OCI-LY3 (cell line): ENCODE measurements around the gene ADGRL2.
A peak's percentile ranks its signal among the peaks of the same experiment; 100 is the strongest.

Source experiments
- H2AFZ ChIP-seq: fragments of 200-600, 300-600 bp; shearing (Covaris generic); 2 replicates; pipeline ENCODE4 v1.6.0; 2014; ENCODE audit warnings: antibody characterized with exemption, low read depth, low read length
- H3K27ac ChIP-seq: fragments of 200-600, 300-600 bp; sonication (generic); 2 replicates; pipeline ENCODE4 v1.5.1; 2014; ENCODE audit warnings: mild to moderate bottlenecking, low read length, moderate library complexity, mixed read lengths
- H3K27me3 ChIP-seq: fragments of 200-600, 300-600 bp; sonication (generic); 2 replicates; pipeline ENCODE4 v1.6.1; 2014; ENCODE audit warnings: low read depth, low read length, mixed read lengths
- H3K36me3 ChIP-seq: fragments of 200-600, 300-600 bp; sonication (generic); replicated peaks from 2 replicates; pipeline ENCODE3; 2014; ENCODE audit warnings: low read depth, low read length, mixed read lengths
- H3K4me1 ChIP-seq: fragments of 300-600, 200-600 bp; sonication (generic); 2 replicates; pipeline ENCODE4 v1.6.1; 2014; ENCODE audit warnings: low read length, mixed read lengths
- H3K4me2 ChIP-seq: fragments of 200-600, 300-600 bp; sonication (generic); 2 replicates; pipeline ENCODE4 v1.6.1; 2014; ENCODE audit warnings: low read length, mixed read lengths
- H3K4me3 ChIP-seq: fragments of 300-600, 200-600 bp; sonication (generic); 2 replicates; pipeline ENCODE4 v1.5.1; 2014; ENCODE audit warnings: antibody characterized with exemption, mild to moderate bottlenecking, low read length, moderate library complexity
- H3K79me2 ChIP-seq: fragments of 300-600, 200-600 bp; shearing (Covaris generic); 2 replicates; pipeline ENCODE4 v1.6.1; 2014; ENCODE audit warnings: mild to moderate bottlenecking, low read length, mixed read lengths
- H3K9ac ChIP-seq: fragments of 300-600, 200-600 bp; shearing (Covaris generic); 2 replicates; pipeline ENCODE4 v1.6.0; 2014; ENCODE audit warnings: mild to moderate bottlenecking, low read length, moderate library complexity
- H3K9me3 ChIP-seq: fragments of 200-600, 300-600 bp; shearing (Covaris generic); 2 replicates; pipeline ENCODE4 v1.6.1; 2014; ENCODE audit warnings: low read length, mixed read lengths; ENCODE audit not compliant: insufficient read depth
- H4K20me1 ChIP-seq: fragments of 200-600, 300-600 bp; sonication (generic); 2 replicates; pipeline ENCODE4 v1.6.1; 2016; ENCODE audit warnings: low read length, mixed read lengths; ENCODE audit not compliant: insufficient read depth
- CTCF ChIP-seq: fragments of 200-600, 300-600 bp; sonication (generic); IDR thresholded peaks from 2 replicates; pipeline ENCODE4 v1.5.1; 2014; ENCODE audit warnings: antibody characterized with exemption, low read length, low read depth
- EZH2phosphoT487 ChIP-seq: fragments of 200-600 bp; shearing (Covaris generic); IDR thresholded peaks from 2 replicates; pipeline ENCODE4 v1.6.1; 2018; ENCODE audit warnings: antibody characterized with exemption, mixed run types, low read depth

ADGRL2 gene

DNA sequence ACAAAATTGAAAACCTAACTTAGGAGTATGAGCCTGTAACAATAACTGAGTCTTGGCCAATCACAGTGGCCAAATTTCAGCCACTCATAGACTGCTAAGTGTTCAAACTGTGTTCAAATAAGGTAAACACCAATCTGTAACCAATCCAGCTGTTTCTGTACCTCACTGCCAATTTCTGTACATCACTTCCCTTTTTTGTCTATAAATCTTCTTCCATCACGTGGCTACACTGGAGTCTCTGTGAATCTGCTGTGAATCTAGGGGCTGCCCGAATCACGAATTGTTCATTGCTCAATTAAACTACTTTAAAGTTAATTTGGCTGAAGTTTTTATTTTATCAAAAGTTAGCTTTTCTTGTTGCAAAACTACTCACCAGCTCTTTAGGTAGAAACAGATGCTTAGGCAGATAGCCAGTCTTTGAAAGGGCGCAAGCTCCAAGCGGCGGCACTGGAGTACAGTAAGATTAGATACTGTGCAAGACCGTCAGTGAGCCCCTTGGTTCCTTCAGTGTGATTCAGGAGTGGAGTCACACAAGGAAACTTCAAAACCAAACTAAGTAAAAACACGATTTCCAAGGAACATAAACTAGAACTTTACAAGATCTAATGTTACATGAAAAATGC, 43.2 kb upstream of the ADGRL2 start:
- H3K4me2 ChIP-seq = no peak overlapping the region
- H3K36me3 ChIP-seq = no peaks in the 10 kb centered on the region
- H4K20me1 ChIP-seq = no peaks in the 10 kb centered on the region
- H3K9me3 ChIP-seq = no peaks in the 10 kb centered on the region
- no peak for TF ChIP-seq CTCF
- no peak for TF ChIP-seq EZH2phosphoT487
- peaks cover 4% of the 10 kb centered on the region; the same call in 1 of the 2 replicates for H3K4me1 ChIP-seq
- no peaks in the 10 kb centered on the region for H3K27me3 ChIP-seq
- no peak overlapping the region for H3K27ac ChIP-seq
- no peak overlapping the region for H3K9ac ChIP-seq
- H3K79me2 ChIP-seq = no peaks in the 10 kb centered on the region
- H3K4me3 ChIP-seq = no peak overlapping the region
- H2AFZ ChIP-seq = no peak overlapping the region

GRCh38 chr1:81758181-81758580, 42.6 kb upstream of the ADGRL2 start:
- H3K4me3 ChIP-seq = no peak overlapping the region
- no peaks in the 10 kb centered on the region for H3K79me2 ChIP-seq
- TF ChIP-seq EZH2phosphoT487 = no peak
- TF ChIP-seq CTCF = no peak
- H2AFZ ChIP-seq = no peak overlapping the region
- no peak overlapping the region for H3K27ac ChIP-seq
- no peaks in the 10 kb centered on the region for H3K9me3 ChIP-seq
- H3K36me3 ChIP-seq = no peaks in the 10 kb centered on the region
- no peaks in the 10 kb centered on the region for H3K27me3 ChIP-seq
- H3K4me2 ChIP-seq = no peak overlapping the region
- H3K9ac ChIP-seq = no peak overlapping the region
- no peaks in the 10 kb centered on the region for H4K20me1 ChIP-seq
- H3K4me1 ChIP-seq = peaks cover 4% of the 10 kb centered on the region; the same call in 1 of the 2 replicates

- Histone ChIP-seq H3K79me2 (no peaks in the 10 kb centered on the region), H3K9ac (no peak overlapping the region), H3K4me3 (no peak overlapping the region), H3K4me1 (peaks cover 4% of the 10 kb centered on the region; the same call in 1 of the 2 replicates), H2AFZ (no peak overlapping the region), H3K27me3 (no peaks in the 10 kb centered on the region), H4K20me1 (no peaks in the 10 kb centered on the region), H3K27ac (no peak overlapping the region), H3K36me3 (no peaks in the 10 kb centered on the region), H3K9me3 (no peaks in the 10 kb centered on the region), H3K4me2 (no peak overlapping the region)
- TF ChIP-seq CTCF (peak; percentile 40), EZH2phosphoT487 (no peak)
Observed at GRCh38 chr1:81760477-81761097, 40.1 kb upstream of the ADGRL2 start.

GRCh38 chr1:81775510-81775909, 25.2 kb upstream of the ADGRL2 start:
- H3K27ac ChIP-seq = no peak overlapping the region
- H2AFZ ChIP-seq = 0 out of 2 replicates have a peak overlapping the region, but pooled peaks have one; percentile 21
- H3K4me2 ChIP-seq = no peak overlapping the region
- H3K9ac ChIP-seq = no peak overlapping the region
- H3K9me3 ChIP-seq = no peaks in the 10 kb centered on the region
- no peaks in the 10 kb centered on the region for H3K36me3 ChIP-seq
- H3K4me3 ChIP-seq = no peak overlapping the region
- H4K20me1 ChIP-seq = no peaks in the 10 kb centered on the region
- no peak for TF ChIP-seq CTCF
- no peak for TF ChIP-seq EZH2phosphoT487
- H3K4me1 ChIP-seq = no peaks in the 10 kb centered on the region
- H3K27me3 ChIP-seq = no peaks in the 10 kb centered on the region
- H3K79me2 ChIP-seq = no peaks in the 10 kb centered on the region
